CD8-positive, alpha-beta memory T cell (primary cell): ENCODE data around the gene OR51I1. TPM values are rescaled to one million over a fixed set of nuclear protein-coding genes. Genes with fewer than 3 reads are reported as not detected.

Source experiments
- CTCF ChIA-PET: fragments of 350-600 bp; sonication (Branson Sonifier 250); formaldehyde crosslinking; loops from one replicate; lab custom pipeline; 2021; ENCODE audit warnings: antibody characterized with exemption; lab: Charles Lee
- POLR2A ChIA-PET: fragments of 350-600 bp; sonication (Branson Sonifier 250); formaldehyde crosslinking; loops from one replicate; lab custom pipeline; 2021; ENCODE audit warnings: antibody characterized with exemption; lab: Charles Lee
- DNase-seq, 5 donors: peaks; one replicate each; pipeline versions ENCODE4 v3.0.0 to v3.0.0-alpha.2; 2020 to 2022; ENCODE audit warnings: mixed read lengths in 1 of 5
- H3K27ac ChIP-seq: one replicate; pipeline ENCODE4 v1.7.0; 2013; ENCODE audit warnings: low read depth, mild to moderate bottlenecking, low read length, moderate library complexity
- H3K27me3 ChIP-seq: 2 replicates; pipeline ENCODE4 v1.7.0; 2013; ENCODE audit warnings: low read length, mild to moderate bottlenecking; ENCODE audit not compliant: insufficient read depth, poor library complexity, severe bottlenecking
- H3K36me3 ChIP-seq: 2 replicates; pipeline ENCODE4 v1.7.0; 2013; ENCODE audit warnings: mild to moderate bottlenecking, low read length, moderate library complexity; ENCODE audit not compliant: insufficient read depth
- H3K4me1 ChIP-seq: 2 replicates; pipeline ENCODE4 v1.7.0; 2013; ENCODE audit warnings: mild to moderate bottlenecking, low read length, moderate library complexity; ENCODE audit not compliant: insufficient read depth
- H3K4me3 ChIP-seq: 2 replicates; pipeline ENCODE4 v1.7.0; 2013; ENCODE audit warnings: mild to moderate bottlenecking, low read length
- H3K9me3 ChIP-seq: 2 replicates; pipeline ENCODE4 v1.7.0; 2013; ENCODE audit warnings: mild to moderate bottlenecking, low read length
- H3K27ac Mint-ChIP-seq, 8 donors: one replicate each; pipeline ENCODE4 v1.8.0; 2020 to 2021; ENCODE audit warnings: mixed read lengths in 8 of 8, mild to moderate bottlenecking in 6 of 8, inconsistent platforms in 3 of 8, moderate library complexity in 3 of 8
- H3K27me3 Mint-ChIP-seq, 2 donors: one replicate each; pipeline ENCODE4 v1.8.0; 2020 to 2021; ENCODE audit warnings: mixed read lengths in 2 of 2, mild to moderate bottlenecking in 1 of 2, moderate library complexity in 1 of 2
- H3K36me3 Mint-ChIP-seq, 3 donors: one replicate each; pipeline ENCODE4 v1.8.0; 2020 to 2021; ENCODE audit warnings: mixed read lengths in 3 of 3, inconsistent platforms in 1 of 3, mild to moderate bottlenecking in 1 of 3
- H3K4me1 Mint-ChIP-seq, 3 donors: one replicate each; pipeline ENCODE4 v1.8.0; 2020 to 2021; ENCODE audit warnings: mixed read lengths in 3 of 3, inconsistent platforms in 1 of 3, mild to moderate bottlenecking in 1 of 3
- H3K4me3 Mint-ChIP-seq, 7 donors: one replicate each; pipeline ENCODE4 v1.8.0; 2020 to 2021; ENCODE audit warnings: mixed read lengths in 7 of 7, mild to moderate bottlenecking in 6 of 7, moderate library complexity in 4 of 7, inconsistent platforms in 2 of 7
- H3K9me3 Mint-ChIP-seq, 5 donors: one replicate each; pipeline ENCODE4 v1.8.0; 2020 to 2022; ENCODE audit warnings: mixed read lengths in 5 of 5, mild to moderate bottlenecking in 3 of 5, moderate library complexity in 2 of 5, inconsistent platforms in 1 of 5
- polyA plus RNA-seq: library from polyadenylated mRNA; unstranded; fragments of 300-500 nt; fragmentation: Illumina TruSeq; gene quantifications from one replicate; pipeline ENCODE4 v1.2.3, GENCODE V29; 2021
- total RNA-seq, 2 experiments: library from RNA; stranded (reverse); gene quantifications; one replicate each; pipeline ENCODE4 v1.2.3, GENCODE V29; 2021

The OR51I1 gene
- total and polyA plus RNA-seq, 3 experiments from 2014 or later = not detected

- POLR2A ChIA-PET = no interaction called here
- Mint-ChIP-seq H3K4me1 (no peaks in the 10 kb centered on the region), H3K27ac (no peak overlapping the region), H3K27me3 (peaks cover 5 to 27% of the 10 kb centered on the region in 2 donors), H3K4me3 (no peak overlapping the region), H3K9me3 (peaks cover 0 to 3% (median 0%) of the 10 kb centered on the region in 5 donors), H3K36me3 (no peaks in the 10 kb centered on the region)
- Histone ChIP-seq H3K9me3 (no peaks in the 10 kb centered on the region), H3K27ac (no peak overlapping the region), H3K27me3 (no peaks in the 10 kb centered on the region), H3K4me1 (no peaks in the 10 kb centered on the region), H3K4me3 (no peak overlapping the region), H3K36me3 (no peaks in the 10 kb centered on the region)
- DNase-seq = no peak
- CTCF ChIA-PET = no interaction called here
Observed at GRCh38 chr11:5405173-5405572, 36.1 kb downstream of the OR51I1 start.

GRCh38 chr11:5398936-5399335 lies 42.4 kb downstream of the OR51I1 start:
- H3K27me3 ChIP-seq = no peaks in the 10 kb centered on the region
- no peaks in the 10 kb centered on the region for H3K9me3 ChIP-seq
- no peak overlapping the region for H3K27ac Mint-ChIP-seq
- no peaks in the 10 kb centered on the region for H3K4me1 Mint-ChIP-seq
- no peaks in the 10 kb centered on the region for H3K4me1 ChIP-seq
- H3K4me3 ChIP-seq = no peak overlapping the region
- H3K4me3 Mint-ChIP-seq = no peak overlapping the region
- ChIA-PET CTCF (no interaction called here), POLR2A (interaction anchor here (0.6 kb wide), 1 partner anchor 207 kb away, joined by 3 read pairs; no protein-coding TSS in a partner anchor)
- H3K36me3 ChIP-seq = no peaks in the 10 kb centered on the region
- H3K36me3 Mint-ChIP-seq = no peaks in the 10 kb centered on the region
- H3K27me3 Mint-ChIP-seq = no peaks in the 10 kb centered on the region
- no peak overlapping the region for H3K27ac ChIP-seq
- H3K9me3 Mint-ChIP-seq = no peaks in the 10 kb centered on the region
- no peak for DNase-seq

GRCh38 chr11:5394091-5394490 lies 47.2 kb downstream of the OR51I1 start:
- no peak overlapping the region for H3K27ac Mint-ChIP-seq
- H3K36me3 Mint-ChIP-seq = no peaks in the 10 kb centered on the region

More at GRCh38 chr11:5394091-5394490, 47.2 kb downstream of the OR51I1 start:
- H3K4me3 ChIP-seq = no peak overlapping the region
- Mint-ChIP-seq H3K4me1 (no peaks in the 10 kb centered on the region), H3K9me3 (no peaks in the 10 kb centered on the region), H3K4me3 (no peak overlapping the region), H3K27me3 (no peaks in the 10 kb centered on the region)
- ChIA-PET POLR2A (no interaction called here), CTCF (no interaction called here)
- no peak for DNase-seq
- H3K36me3 ChIP-seq = no peaks in the 10 kb centered on the region
- H3K4me1 ChIP-seq = no peaks in the 10 kb centered on the region
- no peaks in the 10 kb centered on the region for H3K27me3 ChIP-seq
- H3K27ac ChIP-seq = no peak overlapping the region
- H3K9me3 ChIP-seq = no peaks in the 10 kb centered on the region

Other genes starting within 250 kb of the OR51I1 start
- gene OR51V1, start 240.8 kb downstream of the OR51I1 start, total RNA-seq = not detected
- not detected for gene OR51V1, start 240.8 kb downstream of the OR51I1 start, polyA plus RNA-seq
- not detected for gene HBB, start 214.4 kb downstream of the OR51I1 start, total RNA-seq
- gene HBB, start 214.4 kb downstream of the OR51I1 start, polyA plus RNA-seq = not detected
- not detected for gene HBD, start 207.0 kb downstream of the OR51I1 start, total RNA-seq
- not detected for gene HBD, start 207.0 kb downstream of the OR51I1 start, polyA plus RNA-seq
- not detected for gene HBG1, start 191.7 kb downstream of the OR51I1 start, total RNA-seq
- gene HBG1, start 191.7 kb downstream of the OR51I1 start, polyA plus RNA-seq = not detected
- gene HBG2, start 186.7 kb downstream of the OR51I1 start, total RNA-seq = not detected
- gene HBG2, start 186.7 kb downstream of the OR51I1 start, polyA plus RNA-seq = not detected
- not detected for gene HBE1, start 171.6 kb downstream of the OR51I1 start, total RNA-seq
- gene HBE1, start 171.6 kb downstream of the OR51I1 start, polyA plus RNA-seq = not detected
- not detected for gene OR51B4, start 139.6 kb downstream of the OR51I1 start, total RNA-seq
- not detected for gene OR51B4, start 139.6 kb downstream of the OR51I1 start, polyA plus RNA-seq
- gene OR51B2, start 117.2 kb downstream of the OR51I1 start, total RNA-seq = not detected
- gene OR51B2, start 117.2 kb downstream of the OR51I1 start, polyA plus RNA-seq = not detected
- gene OR51B5, start 98.0 kb downstream of the OR51I1 start, total RNA-seq = not detected
- gene OR51B5, start 98.0 kb downstream of the OR51I1 start, polyA plus RNA-seq = not detected
- not detected for gene OR51B6, start 90.0 kb downstream of the OR51I1 start, total RNA-seq
- gene OR51B6, start 90.0 kb downstream of the OR51I1 start, polyA plus RNA-seq = not detected
- gene OR51M1, start 57.7 kb downstream of the OR51I1 start, total RNA-seq = not detected
- not detected for gene OR51M1, start 57.7 kb downstream of the OR51I1 start, polyA plus RNA-seq
- gene OR51Q1, start 19.4 kb downstream of the OR51I1 start, total RNA-seq = not detected
- gene OR51Q1, start 19.4 kb downstream of the OR51I1 start, polyA plus RNA-seq = not detected
- not detected for gene OR51I2, start 7.8 kb upstream of the OR51I1 start, total RNA-seq
- gene OR51I2, start 7.8 kb upstream of the OR51I1 start, polyA plus RNA-seq = not detected
- not detected for gene OR52D1, start 47.2 kb upstream of the OR51I1 start, total RNA-seq
- gene OR52D1, start 47.2 kb upstream of the OR51I1 start, polyA plus RNA-seq = not detected
- gene UBQLN3, start 68.4 kb upstream of the OR51I1 start, total RNA-seq = not detected
- gene UBQLN3, start 68.4 kb upstream of the OR51I1 start, polyA plus RNA-seq = not detected
- not detected for gene UBQLNL, start 75.2 kb upstream of the OR51I1 start, total RNA-seq
- gene UBQLNL, start 75.2 kb upstream of the OR51I1 start, polyA plus RNA-seq = not detected
- not detected for gene OR52H1, start 107.0 kb upstream of the OR51I1 start, total RNA-seq
- not detected for gene OR52H1, start 107.0 kb upstream of the OR51I1 start, polyA plus RNA-seq
- not detected for gene OR52B6, start 139.4 kb upstream of the OR51I1 start, total RNA-seq
- gene OR52B6, start 139.4 kb upstream of the OR51I1 start, polyA plus RNA-seq = not detected
- under 1 TPM in 1 of 2 experiments, not detected in 1; 0.20 TPM for gene TRIM6, start 155.1 kb upstream of the OR51I1 start, total RNA-seq
- not detected for gene TRIM6, start 155.1 kb upstream of the OR51I1 start, polyA plus RNA-seq
- gene TRIM34, start 183.5 kb upstream of the OR51I1 start, total RNA-seq = 1 to 10 TPM; 3.1 to 4.1 TPM
- 13.5 TPM for gene TRIM34, start 183.5 kb upstream of the OR51I1 start, polyA plus RNA-seq
- 10 to 100 TPM in 1 of 2 experiments, 1 to 10 TPM in 1; 8.2 to 10.6 TPM for gene TRIM5, start 243.6 kb upstream of the OR51I1 start, total RNA-seq
- 9.8 TPM for gene TRIM5, start 243.6 kb upstream of the OR51I1 start, polyA plus RNA-seq
- gene TRIM22, start 248.3 kb upstream of the OR51I1 start, total RNA-seq = 100 to 1,000 TPM; 105 TPM
- 163 TPM for gene TRIM22, start 248.3 kb upstream of the OR51I1 start, polyA plus RNA-seq